Caco-2 (cell line): ENCODE data around the gene RAB13. TPM values are rescaled to one million over a fixed set of nuclear protein-coding genes. Genes with fewer than 3 reads are reported as not detected.
A peak's percentile ranks its signal among the peaks of the same experiment; 100 is the strongest.

Experiments used
- BruUV-seq: library from RNA; stranded (reverse); fragments of 400-500 nt; replicated peaks from 2 replicates; lab custom pipeline; 2021; lab: Mats Ljungman, UMichigan
- CTCF ChIA-PET: fragments of 300-600 bp; sonication (Branson Sonifier 250); formaldehyde crosslinking; loops from one replicate; lab custom pipeline; 2022; ENCODE audit warnings: antibody characterized with exemption; lab: Charles Lee
- POLR2A ChIA-PET: fragments of 300-600 bp; sonication (Branson Sonifier 250); formaldehyde crosslinking; loops from one replicate; lab custom pipeline; 2022; ENCODE audit warnings: antibody characterized with exemption; lab: Charles Lee
- DNase-seq, 2 experiments: peaks; one replicate each; pipeline versions ENCODE4 v3.0.0 to v3.0.0-alpha.2; 2020 to 2022
- H3K27me3 ChIP-seq: replicated peaks from 2 replicates; pipeline ENCODE4 v1.6.0; 2011; ENCODE audit warnings: low read length; ENCODE audit not compliant: control insufficient read depth, insufficient read depth
- H3K36me3 ChIP-seq: 2 replicates; pipeline ENCODE4 v1.5.1; 2011; ENCODE audit warnings: low read length; ENCODE audit not compliant: control insufficient read depth, insufficient read depth
- H3K4me1 ChIP-seq: fragments of 250-450 bp; sonication (Bioruptor Pico); 2 replicates; pipeline ENCODE4 v1.5.1; 2020; ENCODE audit warnings: mild to moderate bottlenecking
- H3K4me3 ChIP-seq: 2 replicates; pipeline ENCODE4 v1.5.1; 2011; ENCODE audit warnings: low read depth, mild to moderate bottlenecking, control low read depth, low read length
- H3K9me3 ChIP-seq: fragments of 250-450 bp; sonication (Bioruptor Pico); 2 replicates; pipeline ENCODE4 v1.5.1; 2020; ENCODE audit warnings: mild to moderate bottlenecking, moderate library complexity
- H3K27ac Mint-ChIP-seq: one replicate; pipeline ENCODE4 v1.8.0; 2022; ENCODE audit warnings: mixed read lengths; ENCODE audit not compliant: unreplicated experiment
- H3K27me3 Mint-ChIP-seq: one replicate; pipeline ENCODE4 v1.8.0; 2022; ENCODE audit warnings: mixed read lengths; ENCODE audit not compliant: insufficient read depth, unreplicated experiment
- H3K36me3 Mint-ChIP-seq: one replicate; pipeline ENCODE4 v1.8.0; 2022; ENCODE audit warnings: mild to moderate bottlenecking, mixed read lengths; ENCODE audit not compliant: insufficient read depth, unreplicated experiment
- H3K4me1 Mint-ChIP-seq: one replicate; pipeline ENCODE4 v1.8.0; 2022; ENCODE audit warnings: low read depth, mixed read lengths; ENCODE audit not compliant: unreplicated experiment
- H3K4me3 Mint-ChIP-seq: one replicate; pipeline ENCODE4 v1.8.0; 2022; ENCODE audit warnings: mild to moderate bottlenecking, moderate library complexity, mixed read lengths; ENCODE audit not compliant: unreplicated experiment
- H3K9me3 Mint-ChIP-seq: one replicate; pipeline ENCODE4 v1.8.0; 2022; ENCODE audit warnings: mixed read lengths; ENCODE audit not compliant: unreplicated experiment
- CTCF ChIP-seq, 2 experiments: fragments of 200-600 bp in 1 of 2; IDR thresholded peaks; 1 replicate in 1 of 2; 2 replicates in 1 of 2; pipeline versions ENCODE4 v1.5.1 to v1.8.0; 2011 to 2022; ENCODE audit warnings: antibody characterized with exemption in 1 of 2, control low read depth in 1 of 2, inconsistent platforms in 1 of 2, low read depth in 1 of 2, low read length in 1 of 2, mild to moderate bottlenecking in 1 of 2, moderate library complexity in 1 of 2; ENCODE audit not compliant: insufficient read depth in 1 of 2, severe bottlenecking in 1 of 2, unreplicated experiment in 1 of 2
- intact Hi-C: fragments of 100-400 bp; cut with micrococcal nuclease; formaldehyde crosslinking; loops from one replicate; pipeline ENCODE4 v1.10.0; 2022; ENCODE audit not compliant: unreplicated experiment
- total RNA-seq: library from RNA; stranded (reverse); gene quantifications from 2 replicates; pipeline ENCODE4 v1.2.3, GENCODE V29; 2022

RAB13 gene
- total RNA-seq, 1 experiment from 2014 or later, result 79.3 TPM

- CTCF ChIA-PET, result interaction anchor here (0.6 kb wide), 1 partner anchor 22 kb away, joined by 4 read pairs; no protein-coding TSS in a partner anchor
- BruUV-seq, result no TSS peak
- DNase-seq, result peak in 1 of 2 experiments; percentile 34
- H3K36me3 Mint-ChIP-seq, result peaks cover 55% of the 10 kb centered on the region
- peak overlapping the region; percentile 44 for H3K27ac Mint-ChIP-seq
- TF ChIP-seq CTCF (IDR thresholded peaks at IDR 0.05; ENCODE audit: insufficient read depth in 1 of 2, low read depth in 1 of 2, low read length in 1 of 2, severe bottlenecking in 1 of 2, unreplicated experiment in 1 of 2), result no peak
- POLR2A ChIA-PET, result interaction anchor here (1.7 kb wide), 1 partner anchor 22 kb away, joined by 6 read pairs; the partner anchor contains the start of gene GATAD2B
- Histone ChIP-seq H3K4me3 (peak overlapping the region; percentile 92), H3K4me1 (peaks cover 8% of the 10 kb centered on the region), H3K36me3 (peaks cover 3% of the 10 kb centered on the region; the same call in 1 of the 2 replicates), H3K9me3 (no peaks in the 10 kb centered on the region), H3K27me3 (no peaks in the 10 kb centered on the region)
- intact Hi-C loops, result no loop called here
- peaks cover 7% of the 10 kb centered on the region for H3K4me1 Mint-ChIP-seq
- peak overlapping the region; percentile 82 for H3K4me3 Mint-ChIP-seq
- no peaks in the 10 kb centered on the region for H3K27me3 Mint-ChIP-seq
- no peaks in the 10 kb centered on the region for H3K9me3 Mint-ChIP-seq
Measured at GRCh38 chr1:153945131-153945794, 40.9 kb downstream of the RAB13 start.

GRCh38 chr1:153944827-153945117 is 41.4 kb downstream of the RAB13 start:
- no peak for TF ChIP-seq CTCF (IDR thresholded peaks at IDR 0.05; ENCODE audit: insufficient read depth in 1 of 2, low read depth in 1 of 2, low read length in 1 of 2, severe bottlenecking in 1 of 2, unreplicated experiment in 1 of 2)
- intact Hi-C loops, result no loop called here
- Mint-ChIP-seq H3K27me3 (no peaks in the 10 kb centered on the region), H3K9me3 (no peaks in the 10 kb centered on the region), H3K36me3 (peaks cover 52% of the 10 kb centered on the region), H3K27ac (peak overlapping the region; percentile 44), H3K4me3 (peak overlapping the region; percentile 82), H3K4me1 (peaks cover 7% of the 10 kb centered on the region)
- Histone ChIP-seq H3K4me3 (no peak overlapping the region), H3K9me3 (no peaks in the 10 kb centered on the region), H3K27me3 (no peaks in the 10 kb centered on the region), H3K36me3 (peaks cover 4% of the 10 kb centered on the region; the same call in 1 of the 2 replicates), H3K4me1 (peaks cover 8% of the 10 kb centered on the region)
- ChIA-PET CTCF (no interaction called here), POLR2A (no interaction called here)
- DNase-seq, result no peak
- BruUV-seq, result TSS peak; percentile 18

- BruUV-seq, result no TSS peak
- no peak overlapping the region for H3K4me3 Mint-ChIP-seq
- no peak overlapping the region for H3K4me3 ChIP-seq
- no peaks in the 10 kb centered on the region for H3K27me3 Mint-ChIP-seq
- no peaks in the 10 kb centered on the region for H3K27me3 ChIP-seq
- H3K9me3 Mint-ChIP-seq, result no peaks in the 10 kb centered on the region
- H3K9me3 ChIP-seq, result no peaks in the 10 kb centered on the region
- CTCF ChIA-PET, result no interaction called here
- peaks cover 8% of the 10 kb centered on the region for H3K4me1 ChIP-seq
- POLR2A ChIA-PET, result no interaction called here
- TF ChIP-seq CTCF (IDR thresholded peaks at IDR 0.05; ENCODE audit: insufficient read depth in 1 of 2, low read depth in 1 of 2, low read length in 1 of 2, severe bottlenecking in 1 of 2, unreplicated experiment in 1 of 2), result no peak
- H3K27ac Mint-ChIP-seq, result no peak overlapping the region
- DNase-seq, result no peak
- peaks cover 5% of the 10 kb centered on the region; the same call in 1 of the 2 replicates for H3K36me3 ChIP-seq
- peaks cover 7% of the 10 kb centered on the region for H3K4me1 Mint-ChIP-seq
- peaks cover 50% of the 10 kb centered on the region for H3K36me3 Mint-ChIP-seq
- intact Hi-C loops, result no loop called here
Measured at GRCh38 chr1:153944005-153944826, 41.9 kb downstream of the RAB13 start.
